Astrocyte of the spinal cord (primary cell): ENCODE data around the gene INPP5J.
"Not testable (repeated sequence)": the region's sequence is repeated elsewhere in the genome, so short reads cannot be mapped to it uniquely, and the experiment has no call there.

Source experiments
- DNase-seq: peaks from one replicate; pipeline ENCODE4 v3.0.0; 2011; ENCODE audit warnings: low read depth, low spot score
- H3K4me3 ChIP-seq: 2 replicates; pipeline ENCODE4 v1.5.1; 2011; ENCODE audit warnings: low read depth, mild to moderate bottlenecking, low read length, moderate library complexity
- CTCF ChIP-seq: IDR thresholded peaks from 2 replicates; pipeline ENCODE4 v1.5.1; 2012; ENCODE audit warnings: low read depth, mild to moderate bottlenecking, low read length, inconsistent platforms
- in situ Hi-C: cut with HindIII; loops from 2 replicates; pipeline ENCODE4 v1.10.0; 2017; ENCODE audit warnings: low sequenced_read_pairs

INPP5J gene

GRCh38 chr22:31104869-31105268 is 17.9 kb upstream of the INPP5J start:
- in situ Hi-C loops: no loop called here
- peak; percentile 56 for TF ChIP-seq CTCF
- no peak overlapping the region for H3K4me3 ChIP-seq
- DNase-seq: no peak

- no peak for TF ChIP-seq CTCF
- in situ Hi-C loops: no loop called here
- no peak overlapping the region for H3K4me3 ChIP-seq
- no peak for DNase-seq
These were observed 17.4 kb upstream of the INPP5J start for GRCh38 chr22:31105282-31105929.

GRCh38 chr22:31106001-31106571 is 16.7 kb upstream of the INPP5J start:
- H3K4me3 ChIP-seq: peak overlapping the region; percentile 79
- no peak for DNase-seq
- no peak for TF ChIP-seq CTCF
- in situ Hi-C loops: no loop called here

DNA sequence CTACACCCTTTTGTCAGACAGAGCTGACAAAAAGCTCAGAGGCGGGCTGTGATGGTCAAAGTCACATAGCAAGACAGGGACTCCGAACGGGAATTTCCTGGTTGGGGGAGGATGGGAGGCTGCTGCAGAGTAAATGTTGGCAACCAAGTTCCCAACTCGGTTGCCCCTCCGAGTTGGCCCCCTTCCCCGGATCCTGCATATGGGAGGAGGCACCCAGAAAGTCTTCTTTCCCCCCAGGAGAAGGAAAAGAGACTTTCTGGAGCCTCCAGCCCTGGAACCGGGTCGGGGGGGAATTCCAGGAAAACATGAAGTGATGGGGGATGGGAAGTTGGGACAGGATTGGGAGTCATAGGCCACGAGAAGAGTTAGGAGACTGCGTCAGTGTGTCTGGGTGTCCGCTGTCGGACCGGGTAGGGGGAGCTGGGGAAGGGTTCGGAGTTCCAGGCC is 16.0 kb upstream of the INPP5J start:
- H3K4me3 ChIP-seq: peak overlapping the region; percentile 79
- no peak for DNase-seq
- no peak for TF ChIP-seq CTCF
- in situ Hi-C loops: no loop called here

DNA sequence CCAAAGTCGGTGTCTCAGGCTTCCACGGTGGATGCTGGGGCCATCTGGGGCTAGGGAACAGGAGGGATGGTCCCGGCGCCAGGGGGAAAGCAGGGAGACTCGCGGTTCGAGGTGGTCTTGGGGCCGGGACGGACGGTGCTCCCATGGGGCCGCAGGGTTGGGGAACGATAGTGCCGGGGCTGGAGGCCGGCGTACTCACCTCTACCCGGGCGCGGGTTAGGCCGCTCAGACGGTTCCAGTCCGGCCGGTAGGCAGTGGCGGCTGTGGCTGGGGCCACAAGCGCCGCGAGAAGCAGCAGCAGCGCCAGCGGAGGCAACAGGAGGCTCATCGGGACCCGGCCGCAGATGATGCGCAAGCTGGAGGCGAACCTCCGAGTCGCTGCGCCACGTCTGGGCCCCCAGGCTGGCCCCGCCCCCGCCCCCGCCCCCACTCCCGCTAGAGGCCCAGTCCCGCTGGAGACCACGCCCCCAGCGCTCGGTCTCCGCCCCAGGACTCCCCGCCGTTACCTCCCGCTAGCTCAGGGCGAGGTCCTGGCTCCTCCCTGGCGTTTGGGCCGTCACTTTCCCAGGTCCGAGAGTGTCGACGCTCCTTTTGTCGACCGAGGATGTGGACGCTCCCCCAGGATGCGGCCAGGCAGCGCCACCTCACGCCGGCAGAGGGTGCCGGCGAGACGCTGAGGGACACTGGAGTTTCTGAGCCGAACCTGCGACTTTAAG is 15.4 kb upstream of the INPP5J start, which contains the start of gene SELENOM:
TSS of gene SELENOM (minus strand) at position 391 of the 716 bp plus-strand sequence. CDS start at position 328, 63 bp downstream.
- DNase-seq: peak; percentile 99
- peak within 1 kb of the TSS; percentile 79 for H3K4me3 ChIP-seq
- in situ Hi-C loops: no loop called here

DNA sequence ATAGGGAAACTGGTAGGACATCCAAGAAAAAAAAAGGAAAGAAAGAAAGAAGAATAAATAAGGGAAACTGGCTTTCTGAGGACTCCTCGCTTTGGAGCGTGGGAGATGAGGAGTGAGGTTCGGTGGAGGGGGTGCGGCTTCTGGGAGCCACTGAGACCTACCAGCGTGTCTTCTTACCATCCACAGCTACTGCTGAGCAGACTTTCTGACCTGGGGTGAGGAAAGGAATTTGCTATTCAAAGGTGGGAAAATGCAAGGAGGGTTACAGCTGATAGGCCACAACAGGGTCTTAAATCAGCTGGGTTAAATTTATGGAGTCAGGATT is 14.9 kb upstream of the INPP5J start:
- no peak for DNase-seq
- in situ Hi-C loops: no loop called here
- peak overlapping the region; percentile 79 for H3K4me3 ChIP-seq
- TF ChIP-seq CTCF: no peak

More for the DNA sequence above, 15.4 kb upstream of the INPP5J start, which contains the start of gene SELENOM:
- TF ChIP-seq CTCF: peak; percentile 98

- DNase-seq, H3K4me3 ChIP-seq, in situ Hi-C loops: not testable (repeated sequence)
These were observed 10.1 kb upstream of the INPP5J start for GRCh38 chr22:31112547-31113091.
